Small intestine (tissue), 16 donors: ENCODE measurements around the gene OR52N4. TPM values are rescaled to one million over a fixed set of nuclear protein-coding genes. Genes with fewer than 3 reads are reported as not detected.
"Not testable (repeated sequence)": the region's sequence is repeated elsewhere in the genome, so short reads cannot be mapped to it uniquely, and the experiment has no call there.

ENCODE experiments used
- DNase-seq, 2 donors: peaks; one replicate each; pipeline versions ENCODE4 v3.0.0 to v3.0.0-alpha.2; 2013
- FAIRE-seq: peaks from 2 replicates; lab custom pipeline; 2012; peaks lifted over from hg19 to GRCh38; lab: Jason Lieb, UNC
- H3K27ac ChIP-seq, 3 donors: one replicate each; pipeline ENCODE4 v1.5.1; 2013; ENCODE audit warnings: low read length in 2 of 3, mild to moderate bottlenecking in 2 of 3, control low read depth in 1 of 3, inconsistent platforms in 1 of 3, low read depth in 1 of 3, moderate library complexity in 1 of 3
- H3K27me3 ChIP-seq, 3 donors: one replicate each; pipeline ENCODE4 v1.6.1; 2013; ENCODE audit warnings: low read length in 3 of 3, inconsistent platforms in 1 of 3; ENCODE audit not compliant: control insufficient read depth in 3 of 3, insufficient read depth in 3 of 3
- H3K36me3 ChIP-seq, 3 donors: one replicate each; pipeline ENCODE4 v1.6.1; 2013; ENCODE audit warnings: low read length in 3 of 3, inconsistent platforms in 1 of 3, low read depth in 1 of 3, mild to moderate bottlenecking in 1 of 3, moderate library complexity in 1 of 3; ENCODE audit not compliant: control insufficient read depth in 3 of 3, insufficient read depth in 2 of 3
- H3K4me1 ChIP-seq, 3 donors: one replicate each; pipeline ENCODE4 v1.6.1; 2013; ENCODE audit warnings: low read length in 2 of 3, inconsistent platforms in 1 of 3, low read depth in 1 of 3, mild to moderate bottlenecking in 1 of 3, moderate library complexity in 1 of 3; ENCODE audit not compliant: control insufficient read depth in 3 of 3, insufficient read depth in 2 of 3
- H3K4me3 ChIP-seq, 3 donors: one replicate each; pipeline ENCODE4 v1.5.1; 2013; ENCODE audit warnings: low read length in 3 of 3, control low read depth in 1 of 3, inconsistent platforms in 1 of 3, low read depth in 1 of 3, mild to moderate bottlenecking in 1 of 3, moderate library complexity in 1 of 3
- H3K9me3 ChIP-seq, 2 donors: one replicate each; pipeline ENCODE4 v1.6.1; 2013; ENCODE audit warnings: low read depth in 1 of 2, low read length in 1 of 2; ENCODE audit not compliant: control insufficient read depth in 2 of 2, insufficient read depth in 1 of 2
- WGBS, 3 donors: extraction: QIAGEN DNeasy Blood & Tissue Kit; methylation state at CpG; one replicate each; pipeline ENCODE4 v1.1.7; 2013; 5-methylcytosine and 5-hydroxymethylcytosine counted together
- long read RNA-seq, 10 donors: transcript quantifications; one replicate each; lab custom pipeline, GENCODE V29; 2026
- polyA plus RNA-seq, 4 donors: library from polyadenylated mRNA; stranded (reverse) in 3 of 4; unstranded in 1 of 4; fragments of 200-250 nt in 3 of 4; fragments of 120-200 nt in 1 of 4; gene quantifications; one replicate each; pipeline versions ENCODE4 v1.2.1 to v1.2.3, GENCODE V29; 2013
- donor health status: healthy with polysubstance abuse.
- donor health status: control.
- donor health status: control.
- donor health status: Bipolar disorder and iron deficiency.
- donor health status: healthy.

The OR52N4 gene
- polyA plus RNA-seq, result under 1 TPM in 1 of 4 donors, not detected in 3; 0.06 TPM
- long read RNA-seq, donor 1, result 0 reads
- long read RNA-seq, donor 2, result 0 reads
- long read RNA-seq, donor 3, result 0 reads
- long read RNA-seq, donor 4, result 0 reads
- long read RNA-seq, donor 5, result 0 reads
- long read RNA-seq, donor 6, result 0 reads
- long read RNA-seq, donor 7, result 0 reads
- long read RNA-seq, donor 8, result 0 reads
- long read RNA-seq, donor 9, result 0 reads
- long read RNA-seq, donor 10, result 0 reads

GRCh38 chr11:5753943-5754342 lies at the start of gene OR52N4:
TSS of gene OR52N4 (plus strand) at chr11:5754243. CDS start at chr11:5754741, 498 bp downstream.
- FAIRE-seq (no peak), DNase-seq (no peak)
- H3K9me3 ChIP-seq, result no peaks in the 10 kb centered on the region
- H3K36me3 ChIP-seq, result no peaks in the 10 kb centered on the region
- no peak within 1 kb of the TSS for H3K4me3 ChIP-seq
- H3K4me1 ChIP-seq, result no peaks in the 10 kb centered on the region
- H3K27ac ChIP-seq, result no peak within 1 kb of the TSS
- H3K27me3 ChIP-seq, result no peaks in the 10 kb centered on the region
- WGBS, 3 donors, result 83 to 97% (median 90%) methylated on average over 1 of the region's 1 CpG

GRCh38 chr11:5705688-5706087 lies 48.4 kb upstream of the OR52N4 start:
- H3K27me3 ChIP-seq, result no peaks in the 10 kb centered on the region
- DNase-seq (no peak), FAIRE-seq (no peak)
- no peaks in the 10 kb centered on the region for H3K9me3 ChIP-seq
- H3K4me3 ChIP-seq, result no peak overlapping the region
- no peak overlapping the region for H3K27ac ChIP-seq
- 80 to 95% (median 94%) methylated on average over 4 of the region's 4 CpGs for WGBS, 3 donors
- peaks cover 0 to 13% (median 5%) of the 10 kb centered on the region in 3 donors for H3K36me3 ChIP-seq
- no peaks in the 10 kb centered on the region for H3K4me1 ChIP-seq

- H3K4me1 ChIP-seq, result no peaks in the 10 kb centered on the region
- DNase-seq, result peak in 1 of 2 donors; percentile 14
- FAIRE-seq, result peak; percentile 86
- 30 to 60% (median 41%) methylated on average over 1 of the region's 1 CpG for WGBS, 3 donors
- H3K9me3 ChIP-seq, result no peaks in the 10 kb centered on the region
- H3K4me3 ChIP-seq, result no peak overlapping the region
- no peaks in the 10 kb centered on the region for H3K27me3 ChIP-seq
- H3K36me3 ChIP-seq, result peaks cover 0 to 6% (median 3%) of the 10 kb centered on the region in 3 donors
- no peak overlapping the region for H3K27ac ChIP-seq
These were observed 41.5 kb upstream of the OR52N4 start for GRCh38 chr11:5712507-5712906.

- H3K36me3 ChIP-seq, result peaks cover 0 to 6% (median 3%) of the 10 kb centered on the region in 3 donors
- no peak overlapping the region for H3K27ac ChIP-seq
- no peaks in the 10 kb centered on the region for H3K4me1 ChIP-seq
- FAIRE-seq, result no peak
- DNase-seq, result no peak
- no peaks in the 10 kb centered on the region for H3K9me3 ChIP-seq
- no peak overlapping the region for H3K4me3 ChIP-seq
- H3K27me3 ChIP-seq, result no peaks in the 10 kb centered on the region
- WGBS, 3 donors, result 62 to 79% (median 74%) methylated on average over 5 of the region's 5 CpGs
These were observed 40.3 kb upstream of the OR52N4 start for GRCh38 chr11:5713695-5714094.

DNA sequence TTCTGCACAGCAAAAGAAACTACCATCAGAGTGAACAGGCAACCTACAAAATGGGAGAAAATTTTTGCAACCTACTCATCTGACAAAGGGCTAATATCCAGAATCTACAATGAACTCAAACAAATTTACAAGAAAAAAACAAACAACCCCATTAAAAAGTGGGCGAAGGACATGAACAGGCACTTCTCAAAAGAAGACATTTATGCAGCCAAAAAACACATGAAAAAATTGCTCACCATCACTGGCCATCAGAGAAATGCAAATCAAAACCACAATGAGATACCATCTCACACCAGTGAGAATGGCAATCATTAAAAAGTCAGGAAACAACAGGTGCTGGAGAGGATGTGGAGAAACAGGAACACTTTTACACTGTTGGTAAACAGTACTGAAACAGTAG lies 37.5 kb upstream of the OR52N4 start:
- not testable (repeated sequence) for H3K9me3 ChIP-seq, H3K4me1 ChIP-seq, FAIRE-seq, H3K27ac ChIP-seq, DNase-seq, H3K27me3 ChIP-seq, H3K4me3 ChIP-seq, H3K36me3 ChIP-seq
- 69 to 92% (median 75%) methylated on average over 1 of the region's 1 CpG for WGBS, 3 donors

GRCh38 chr11:5719703-5720495 lies 34.1 kb upstream of the OR52N4 start:
- Histone ChIP-seq H3K27me3 (no peaks in the 10 kb centered on the region), H3K4me1 (no peaks in the 10 kb centered on the region), H3K9me3 (no peaks in the 10 kb centered on the region), H3K27ac (no peak overlapping the region), H3K36me3 (no peaks in the 10 kb centered on the region), H3K4me3 (no peak overlapping the region)
- no peak for FAIRE-seq
- 91 to 95% (median 92%) methylated on average over 3 of the region's 3 CpGs for WGBS, 3 donors
- no peak for DNase-seq

DNA sequence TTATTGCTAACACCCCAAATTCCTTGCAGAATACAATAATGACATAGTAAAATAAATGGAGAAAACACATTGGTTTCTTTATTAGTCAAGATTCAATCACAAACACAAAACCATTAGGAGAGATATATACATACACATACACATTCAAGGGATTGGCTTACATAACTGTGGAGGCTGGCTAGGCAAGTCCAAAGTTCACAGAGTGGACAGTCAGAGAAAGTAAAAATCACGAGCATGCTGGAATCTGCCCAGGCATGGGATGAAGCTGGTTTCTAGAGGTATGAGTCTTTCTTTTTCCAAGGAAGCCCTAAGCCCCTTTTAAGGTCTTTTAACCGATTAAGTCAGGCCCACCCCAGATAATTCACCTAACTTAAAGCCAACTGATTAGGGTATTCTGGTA lies 31.4 kb upstream of the OR52N4 start:
- Histone ChIP-seq H3K4me3 (no peak overlapping the region), H3K4me1 (no peaks in the 10 kb centered on the region), H3K27me3 (no peaks in the 10 kb centered on the region), H3K36me3 (no peaks in the 10 kb centered on the region), H3K9me3 (no peaks in the 10 kb centered on the region), H3K27ac (no peak overlapping the region)
- DNase-seq (peak; percentile 12 to 22), FAIRE-seq (no peak)
- WGBS, 3 donors, result 50 to 71% (median 61%) methylated on average over 2 of the region's 2 CpGs

- Histone ChIP-seq H3K36me3 (no peaks in the 10 kb centered on the region), H3K9me3 (no peaks in the 10 kb centered on the region), H3K27ac (no peak overlapping the region), H3K4me3 (no peak overlapping the region), H3K27me3 (no peaks in the 10 kb centered on the region), H3K4me1 (no peaks in the 10 kb centered on the region)
- WGBS, 3 donors, result 81 to 96% (median 88%) methylated on average over 1 of the region's 1 CpG
- no peak for DNase-seq
- no peak for FAIRE-seq
These were observed 27.7 kb upstream of the OR52N4 start for GRCh38 chr11:5726351-5726750.
